K562 treated with DMSO at 1 percent for 24 hours (cell line): ENCODE results near the gene TLE5. TPM values are rescaled to one million over a fixed set of nuclear protein-coding genes. Genes with fewer than 3 reads are reported as not detected.

Experiments
- total RNA-seq: library from RNA; unstranded; fragments of 300-600 nt; gene quantifications from 2 replicates; pipeline ENCODE4 v1.2.3, GENCODE V29; 2022; ENCODE audit warnings: low read depth; ENCODE audit not compliant: insufficient read depth

TLE5 gene
- total RNA-seq: 462 and 500 TPM in 2 replicates

GRCh38 chr19:3062165-3063105 is at the start of gene TLE5:
TSS of gene TLE5 (minus strand) at chr19:3062495. CDS start at chr19:3062200, 295 bp downstream.

GRCh38 chr19:3029065-3029923 is 33.0 kb downstream of the TLE5 start, which contains the start of gene TLE2:
TSS of gene TLE2 (minus strand) at chr19:3029280. CDS start at chr19:3028904, 376 bp downstream.

Other genes starting within 250 kb of the TLE5 start
- 2.2 and 2.6 TPM in 2 replicates for gene ZNF554, start 242.6 kb downstream of the TLE5 start, total RNA-seq
- gene ZNF555, start 221.0 kb downstream of the TLE5 start, total RNA-seq: 1.7 and 1.8 TPM in 2 replicates
- 0.25 TPM in 1 of 2 replicates, not detected in the other for gene ZNF556, start 195.2 kb downstream of the TLE5 start, total RNA-seq
- gene ZNF57, start 161.6 kb downstream of the TLE5 start, total RNA-seq: 2.8 and 3.7 TPM in 2 replicates
- 7.7 and 8.7 TPM in 2 replicates for gene ZNF77, start 117.5 kb downstream of the TLE5 start, total RNA-seq
- 6.2 and 7.7 TPM in 2 replicates for gene TLE6, start 84.9 kb downstream of the TLE5 start, total RNA-seq
- gene TLE2, start 33.2 kb downstream of the TLE5 start, total RNA-seq: 49.2 and 56.4 TPM in 2 replicates
- gene GNA11, start 31.9 kb upstream of the TLE5 start, total RNA-seq: 34.6 and 35.1 TPM in 2 replicates
- gene GNA15, start 73.5 kb upstream of the TLE5 start, total RNA-seq: 0.12 TPM in 1 of 2 replicates, not detected in the other
- gene S1PR4, start 116.3 kb upstream of the TLE5 start, total RNA-seq: not detected in 2 replicates
- gene NCLN, start 123.4 kb upstream of the TLE5 start, total RNA-seq: 59.6 and 71.6 TPM in 2 replicates
- gene CELF5, start 162.2 kb upstream of the TLE5 start, total RNA-seq: 0.31 and 0.37 TPM in 2 replicates